Measurements from ENCODE around the gene SLIT1. TPM values are rescaled to one million over a fixed set of nuclear protein-coding genes. Genes with fewer than 3 reads are reported as not detected.

Gene SLIT1
- total RNA-seq, 1 experiment from 2014 or later = 0.41 TPM

- Histone ChIP-seq H3K4me3 (ENCODE audit: low read depth, low read length) (no peak overlapping the region), H3K27me3 (replicated peaks; ENCODE audit: control insufficient read depth, insufficient read depth, low read length) (no peaks in the 10 kb centered on the region), H3K36me3 (ENCODE audit: control insufficient read depth, insufficient read depth, low read length) (no peaks in the 10 kb centered on the region), H3K9me3 (no peaks in the 10 kb centered on the region), H3K4me1 (peaks cover 2% of the 10 kb centered on the region)
- no peaks in the 10 kb centered on the region for H3K9me3 Mint-ChIP-seq (ENCODE audit: unreplicated experiment)
- no peaks in the 10 kb centered on the region for H3K27me3 Mint-ChIP-seq (ENCODE audit: insufficient read depth, unreplicated experiment)
- TF ChIP-seq CTCF (IDR thresholded peaks at IDR 0.05; ENCODE audit: insufficient read depth in 1 of 2, low read depth in 1 of 2, low read length in 1 of 2, severe bottlenecking in 1 of 2, unreplicated experiment in 1 of 2) = no peak
- H3K27ac Mint-ChIP-seq (ENCODE audit: unreplicated experiment) = no peak overlapping the region
- ChIA-PET POLR2A (no interaction called here), CTCF (no interaction called here)
- no peak for DNase-seq
- H3K36me3 Mint-ChIP-seq (ENCODE audit: insufficient read depth, unreplicated experiment) = no peaks in the 10 kb centered on the region
- intact Hi-C loops (cut with micrococcal nuclease; ENCODE audit: unreplicated experiment) = no loop called here
- H3K4me3 Mint-ChIP-seq (ENCODE audit: unreplicated experiment) = no peak overlapping the region
- BruUV-seq (replicated peaks) = no TSS peak
- peaks cover 7% of the 10 kb centered on the region for H3K4me1 Mint-ChIP-seq (ENCODE audit: low read depth, unreplicated experiment)
These were observed 167.2 kb downstream of the SLIT1 start for GRCh38 chr10:97018251-97019212.

GRCh38 chr10:97017474-97017903 lies 168.3 kb downstream of the SLIT1 start:
- Mint-ChIP-seq H3K27me3 (ENCODE audit: insufficient read depth, unreplicated experiment) (no peaks in the 10 kb centered on the region), H3K9me3 (ENCODE audit: unreplicated experiment) (no peaks in the 10 kb centered on the region), H3K4me1 (ENCODE audit: low read depth, unreplicated experiment) (peaks cover under 1% of the 10 kb centered on the region), H3K36me3 (ENCODE audit: insufficient read depth, unreplicated experiment) (no peaks in the 10 kb centered on the region), H3K27ac (ENCODE audit: unreplicated experiment) (no peak overlapping the region), H3K4me3 (ENCODE audit: unreplicated experiment) (no peak overlapping the region)
- no peaks in the 10 kb centered on the region for H3K9me3 ChIP-seq
- no peaks in the 10 kb centered on the region for H3K27me3 ChIP-seq (replicated peaks; ENCODE audit: control insufficient read depth, insufficient read depth, low read length)
- no peaks in the 10 kb centered on the region for H3K36me3 ChIP-seq (ENCODE audit: control insufficient read depth, insufficient read depth, low read length)
- no peak overlapping the region for H3K4me3 ChIP-seq (ENCODE audit: low read depth, low read length)
- intact Hi-C loops (cut with micrococcal nuclease; ENCODE audit: unreplicated experiment) = no loop called here
- CTCF ChIA-PET = interaction anchor here (0.8 kb wide), 1 partner anchor 8 kb away, joined by 4 read pairs; no protein-coding TSS in a partner anchor
- no peaks in the 10 kb centered on the region for H3K4me1 ChIP-seq
- no TSS peak for BruUV-seq (replicated peaks)
- no peak for DNase-seq
- POLR2A ChIA-PET = no interaction called here
- TF ChIP-seq CTCF (IDR thresholded peaks at IDR 0.05; ENCODE audit: insufficient read depth in 1 of 2, low read depth in 1 of 2, low read length in 1 of 2, severe bottlenecking in 1 of 2, unreplicated experiment in 1 of 2) = no peak

DNA sequence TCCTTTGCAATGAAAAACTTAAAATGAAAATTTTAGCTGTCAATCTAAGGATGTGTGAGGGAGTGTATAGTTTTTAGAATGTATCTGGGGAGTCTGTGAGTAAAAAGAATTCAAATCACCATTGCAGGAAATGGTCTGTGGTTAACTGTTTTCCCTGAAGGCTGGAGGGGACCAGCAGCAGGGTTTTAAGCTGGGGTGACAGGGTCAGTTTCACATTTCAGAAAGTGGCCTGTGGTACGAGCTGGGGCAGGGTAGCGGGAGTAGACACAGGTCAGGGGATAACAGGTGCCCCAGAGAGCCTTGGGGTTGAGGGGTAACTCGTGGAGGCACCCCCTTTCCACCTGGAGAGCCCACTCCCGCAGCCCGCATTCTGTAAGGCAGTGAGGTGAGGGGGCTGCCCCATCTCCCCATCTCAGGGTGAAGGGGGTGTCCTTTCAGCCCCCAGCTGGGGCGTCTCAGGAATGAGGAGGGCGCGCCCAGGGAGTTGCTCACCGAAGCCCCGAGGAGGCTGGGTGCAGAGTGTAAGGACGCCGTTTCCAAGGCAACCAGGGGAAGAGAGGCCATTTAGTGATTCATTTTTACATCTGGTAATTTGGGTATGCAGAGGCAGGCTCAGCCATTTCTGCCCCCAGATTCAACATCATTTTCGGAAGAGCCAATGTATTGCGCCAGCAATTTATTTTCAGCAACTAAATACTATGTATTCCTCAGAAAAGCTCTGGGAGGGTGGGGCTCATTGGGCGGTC lies 168.9 kb downstream of the SLIT1 start:
- no peak overlapping the region for H3K4me3 ChIP-seq (ENCODE audit: low read depth, low read length)
- CTCF ChIA-PET = interaction anchor here (0.8 kb wide), 1 partner anchor 8 kb away, joined by 4 read pairs; no protein-coding TSS in a partner anchor
- TF ChIP-seq CTCF (IDR thresholded peaks at IDR 0.05; ENCODE audit: insufficient read depth in 1 of 2, low read depth in 1 of 2, low read length in 1 of 2, severe bottlenecking in 1 of 2, unreplicated experiment in 1 of 2) = no peak
- no peaks in the 10 kb centered on the region for H3K9me3 Mint-ChIP-seq (ENCODE audit: unreplicated experiment)
- H3K36me3 ChIP-seq (ENCODE audit: control insufficient read depth, insufficient read depth, low read length) = no peaks in the 10 kb centered on the region
- no peaks in the 10 kb centered on the region for H3K27me3 Mint-ChIP-seq (ENCODE audit: insufficient read depth, unreplicated experiment)
- H3K27me3 ChIP-seq (replicated peaks; ENCODE audit: control insufficient read depth, insufficient read depth, low read length) = no peaks in the 10 kb centered on the region
- H3K4me1 Mint-ChIP-seq (ENCODE audit: low read depth, unreplicated experiment) = no peaks in the 10 kb centered on the region
- H3K27ac Mint-ChIP-seq (ENCODE audit: unreplicated experiment) = no peak overlapping the region
- intact Hi-C loops (cut with micrococcal nuclease; ENCODE audit: unreplicated experiment) = no loop called here
- H3K4me1 ChIP-seq = no peaks in the 10 kb centered on the region
- H3K4me3 Mint-ChIP-seq (ENCODE audit: unreplicated experiment) = no peak overlapping the region
- POLR2A ChIA-PET = no interaction called here
- no peak for DNase-seq
- BruUV-seq (replicated peaks) = no TSS peak
- no peaks in the 10 kb centered on the region for H3K36me3 Mint-ChIP-seq (ENCODE audit: insufficient read depth, unreplicated experiment)
- H3K9me3 ChIP-seq = no peaks in the 10 kb centered on the region

All from Caco-2 (cell line).